T1000 (cell line): ENCODE data around the gene FSTL1.

Experiments used
- DNase-seq: peaks from one replicate; lab custom pipeline; 2025; ENCODE audit warnings: mixed read lengths; lab: John Stamatoyannopoulos, UW

The FSTL1 gene

GRCh38 chr3:120450600-120451271 lies at the start of gene FSTL1:
FSTL1 (minus strand) TSS chr3:120450992; CDS start chr3:120450746, 246 bp downstream.
- peak; percentile 45 for DNase-seq

- peak; percentile 26 for DNase-seq
Observed at GRCh38 chr3:120498556-120499346, 48.0 kb upstream of the FSTL1 start.

- no peak for DNase-seq
Observed at GRCh38 chr3:120497818-120498217, 47.0 kb upstream of the FSTL1 start.

- no peak for DNase-seq
Observed at GRCh38 chr3:120497336-120497735, 46.5 kb upstream of the FSTL1 start.

- DNase-seq = peak; percentile 67
Observed at GRCh38 chr3:120496278-120497002, 45.6 kb upstream of the FSTL1 start.

- no peak for DNase-seq
Observed at GRCh38 chr3:120495809-120496208, 45.0 kb upstream of the FSTL1 start.

- no peak for DNase-seq
Observed at GRCh38 chr3:120492103-120492502, 41.3 kb upstream of the FSTL1 start.

GRCh38 chr3:120489421-120489820 lies 38.6 kb upstream of the FSTL1 start:
- DNase-seq = no peak

GRCh38 chr3:120488296-120488695 lies 37.5 kb upstream of the FSTL1 start:
- DNase-seq = no peak

GRCh38 chr3:120487191-120487650 lies 36.4 kb upstream of the FSTL1 start:
- DNase-seq = no peak

GRCh38 chr3:120481081-120481480 lies 30.3 kb upstream of the FSTL1 start:
- no peak for DNase-seq

GRCh38 chr3:120477781-120478180 lies 27.0 kb upstream of the FSTL1 start:
- no peak for DNase-seq

GRCh38 chr3:120475722-120476377 lies 25.1 kb upstream of the FSTL1 start:
- DNase-seq = no peak

GRCh38 chr3:120473896-120474675 lies 23.3 kb upstream of the FSTL1 start:
- no peak for DNase-seq

- no peak for DNase-seq
Observed at GRCh38 chr3:120473389-120473788, 22.6 kb upstream of the FSTL1 start.

- DNase-seq = no peak
Observed at GRCh38 chr3:120472121-120472844, 21.5 kb upstream of the FSTL1 start.

- no peak for DNase-seq
Observed at GRCh38 chr3:120471643-120472042, 20.9 kb upstream of the FSTL1 start.

- no peak for DNase-seq
Observed at GRCh38 chr3:120470870-120471269, 20.1 kb upstream of the FSTL1 start.

- no peak for DNase-seq
Observed at GRCh38 chr3:120469882-120470301, 19.1 kb upstream of the FSTL1 start.

GRCh38 chr3:120469440-120469839 lies 18.6 kb upstream of the FSTL1 start:
- no peak for DNase-seq
